ENCODE measurements around the gene NDRG2. TPM values are rescaled to one million over a fixed set of nuclear protein-coding genes. Genes with fewer than 3 reads are reported as not detected.

The NDRG2 gene
- total RNA-seq, 1 experiment from 2014 or later: 18.9 TPM

- Histone ChIP-seq H3K79me2 (ENCODE audit: insufficient read depth, low read length) (no peaks in the 10 kb centered on the region), H3K9me2 (ENCODE audit: insufficient read depth) (no peaks in the 10 kb centered on the region), H3K4me3 (replicated peaks in 1 of 2; ENCODE audit: low read depth in 1 of 2, low read length in 2 of 2) (no peak overlapping the region), H3K27ac (ENCODE audit: low read depth, low read length) (no peak overlapping the region), H3K27me3 (ENCODE audit: insufficient read depth, low read length) (no peaks in the 10 kb centered on the region; the same call in 1 of the 2 replicates), H3K4me2 (ENCODE audit: low read length) (no peak overlapping the region), H3K36me3 (ENCODE audit: control insufficient read depth in 1 of 2, insufficient read depth in 2 of 2, low read length in 2 of 2) (no peaks in the 10 kb centered on the region), H3K4me1 (ENCODE audit: control insufficient read depth in 1 of 2, insufficient read depth in 2 of 2, low read length in 2 of 2) (peaks cover 0 to 7% of the 10 kb centered on the region in 2 experiments; a peak in 1 of 4 replicates), H2AFZ (ENCODE audit: low read depth, low read length, poor library complexity, severe bottlenecking) (no peak overlapping the region), H3K9ac (ENCODE audit: low read length) (no peak overlapping the region), H3K9me3 (ENCODE audit: control insufficient read depth in 1 of 2, insufficient read depth in 1 of 2, low read depth in 1 of 2, low read length in 2 of 2) (no peaks in the 10 kb centered on the region), H4K20me1 (ENCODE audit: insufficient read depth) (no peaks in the 10 kb centered on the region)
- ChIA-PET RAD21 (ENCODE audit: low non-redundant PET in 1 of 2, low total read pairs in 2 of 2, uncharacterized antibody in 2 of 2, unreplicated experiment in 2 of 2) (no interaction called here), POLR2A (no interaction called here), CTCF (interaction anchor here (5.2 kb wide), 1 partner anchor 22 kb away, joined by 25 read pairs; no protein-coding TSS in a partner anchor)
- TF ChIP-seq ZFX (IDR thresholded peaks at IDR 0.05) (no peak), TCF7L2 (IDR thresholded peaks at IDR 0.05; ENCODE audit: borderline replicate concordance, extremely low read depth, insufficient read depth, insufficient read length) (no peak), ELF1 (IDR thresholded peaks at IDR 0.05; ENCODE audit: borderline replicate concordance, low read depth) (no peak), CTCF (IDR thresholded peaks at IDR 0.05 in 2 of 3, conservative IDR thresholded peaks at IDR 0.05 in 1 of 3; ENCODE audit: borderline replicate concordance in 1 of 3, insufficient read depth in 1 of 3, low read depth in 2 of 3, low read length in 2 of 3) (no peak), EGR1 (IDR thresholded peaks at IDR 0.05; ENCODE audit: low read depth) (no peak), REST (IDR thresholded peaks at IDR 0.05; ENCODE audit: low read depth) (no peak), CEBPB (IDR thresholded peaks at IDR 0.05; ENCODE audit: low read depth) (no peak), EZH2phosphoT487 (IDR thresholded peaks at IDR 0.05; ENCODE audit: borderline replicate concordance) (no peak), YY1 (IDR thresholded peaks at IDR 0.05; ENCODE audit: extremely low read depth, insufficient replicate concordance, low read depth, low read length) (no peak), SIN3A (IDR thresholded peaks at IDR 0.05; ENCODE audit: low read depth) (no peak), EZH2 (IDR thresholded peaks at IDR 0.05) (no peak), MAX (IDR thresholded peaks at IDR 0.05) (no peak), ATF3 (IDR thresholded peaks at IDR 0.05) (no peak), JUND (IDR thresholded peaks at IDR 0.05) (no peak), ZNF274 (IDR thresholded peaks at IDR 0.05; ENCODE audit: low read depth, low read length) (no peak), FOSL1 (IDR thresholded peaks at IDR 0.05; ENCODE audit: low read depth) (no peak)
- DNase-seq (ENCODE audit: low read depth, low spot score) (no peak), ATAC-seq (no peak)
- intact Hi-C loops (cut with micrococcal nuclease): no loop called here
- BruUV-seq (replicated peaks): no TSS peak
Observed at GRCh38 chr14:21037156-21037555, 12.3 kb upstream of the NDRG2 start.

Data from HCT116 (cell line).